ENCODE results near the gene IKBKG. TPM values are rescaled to one million over a fixed set of nuclear protein-coding genes. Genes with fewer than 3 reads are reported as not detected.
"Not testable (repeated sequence)": the region's sequence is repeated elsewhere in the genome, so short reads cannot be mapped to it uniquely, and the experiment has no call there.

IKBKG gene
- total RNA-seq, 1 donor from 2014 or later = 37.5 TPM

GRCh38 chrX:154542723-154543424 is 4.5 kb upstream of the IKBKG start:
- TF ChIP-seq, protein P1, sequence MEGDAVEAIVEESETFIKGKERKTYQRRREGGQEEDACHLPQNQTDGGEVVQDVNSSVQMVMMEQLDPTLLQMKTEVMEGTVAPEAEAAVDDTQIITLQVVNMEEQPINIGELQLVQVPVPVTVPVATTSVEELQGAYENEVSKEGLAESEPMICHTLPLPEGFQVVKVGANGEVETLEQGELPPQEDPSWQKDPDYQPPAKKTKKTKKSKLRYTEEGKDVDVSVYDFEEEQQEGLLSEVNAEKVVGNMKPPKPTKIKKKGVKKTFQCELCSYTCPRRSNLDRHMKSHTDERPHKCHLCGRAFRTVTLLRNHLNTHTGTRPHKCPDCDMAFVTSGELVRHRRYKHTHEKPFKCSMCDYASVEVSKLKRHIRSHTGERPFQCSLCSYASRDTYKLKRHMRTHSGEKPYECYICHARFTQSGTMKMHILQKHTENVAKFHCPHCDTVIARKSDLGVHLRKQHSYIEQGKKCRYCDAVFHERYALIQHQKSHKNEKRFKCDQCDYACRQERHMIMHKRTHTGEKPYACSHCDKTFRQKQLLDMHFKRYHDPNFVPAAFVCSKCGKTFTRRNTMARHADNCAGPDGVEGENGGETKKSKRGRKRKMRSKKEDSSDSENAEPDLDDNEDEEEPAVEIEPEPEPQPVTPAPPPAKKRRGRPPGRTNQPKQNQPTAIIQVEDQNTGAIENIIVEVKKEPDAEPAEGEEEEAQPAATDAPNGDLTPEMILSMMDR (IDR thresholded peaks at IDR 0.05) = no peak

DNA sequence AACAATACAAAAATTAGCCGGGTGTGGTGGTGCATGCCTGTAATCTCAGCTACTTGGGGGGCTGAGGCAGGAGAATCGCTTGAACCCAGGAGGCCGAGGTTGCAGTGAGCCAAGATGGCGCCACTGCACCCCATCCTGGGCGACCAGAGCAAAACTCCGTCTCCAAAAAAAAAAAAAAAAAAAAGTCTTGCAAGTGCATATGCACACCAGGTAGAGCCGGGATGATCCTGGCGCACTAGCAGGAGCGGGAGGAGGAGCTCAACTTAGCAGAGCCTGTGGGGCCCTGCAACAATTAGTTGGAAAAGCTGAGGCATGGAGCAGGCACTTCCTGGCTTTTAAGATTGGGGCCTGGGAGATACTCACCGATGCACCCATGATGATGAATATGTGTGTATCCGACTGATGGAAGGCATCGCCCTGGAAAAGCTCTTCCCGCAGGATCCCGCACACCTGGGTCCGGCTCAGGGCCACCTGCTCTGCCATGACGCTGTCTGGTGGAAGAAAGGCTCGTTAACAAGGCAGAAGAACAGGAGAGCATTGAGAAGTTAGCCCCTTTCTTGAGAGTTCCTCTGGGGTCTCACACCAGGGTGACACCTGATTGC is 1.6 kb upstream of the IKBKG start:
- no peaks in the 10 kb centered on the region for H3K27me3 ChIP-seq
- TF ChIP-seq, protein P1 (IDR thresholded peaks at IDR 0.05) = no peak
- intact Hi-C loops (cut with DNase I) = no loop called here
- H3K27ac ChIP-seq = peak overlapping the region; percentile 62 to 81
- no peaks in the 10 kb centered on the region for H3K9me3 ChIP-seq
- no peaks in the 10 kb centered on the region for H3K36me3 ChIP-seq
- H3K4me1 ChIP-seq = peaks cover 13 to 24% of the 10 kb centered on the region in 2 donors
- H3K4me3 ChIP-seq = peak overlapping the region; percentile 63 to 70
- no peak for DNase-seq (ENCODE audit: low spot score in 2 of 2)

More at GRCh38 chrX:154542723-154543424, 4.5 kb upstream of the IKBKG start:
- Histone ChIP-seq H3K36me3 (no peaks in the 10 kb centered on the region), H3K4me1 (peaks cover 10 to 28% of the 10 kb centered on the region in 2 donors), H3K27ac (peak overlapping the region; percentile 91 to 92), H3K9me3 (no peaks in the 10 kb centered on the region), H3K4me3 (peak overlapping the region in 1 of 2 donors; percentile 29), H3K27me3 (no peaks in the 10 kb centered on the region)
- intact Hi-C loops (cut with DNase I) = loop anchor here (5.0 kb wide), 1 partner anchor 571 kb away; the partner anchor contains the start of genes HCFC1 and TMEM187
- DNase-seq (ENCODE audit: low spot score in 2 of 2) = peak in 1 of 2 donors; percentile 79

- no peak for DNase-seq (ENCODE audit: low spot score in 2 of 2)
- intact Hi-C loops (cut with DNase I) = no loop called here
- TF ChIP-seq, protein P1 (IDR thresholded peaks at IDR 0.05) = no peak
- H3K9me3 ChIP-seq = no peaks in the 10 kb centered on the region
- H3K4me1 ChIP-seq = peaks cover 11 to 18% of the 10 kb centered on the region in 2 donors
- peak within 1 kb of the TSS; percentile 81 to 83 for H3K27ac ChIP-seq
- H3K36me3 ChIP-seq = no peaks in the 10 kb centered on the region
- no peaks in the 10 kb centered on the region for H3K27me3 ChIP-seq
- H3K4me3 ChIP-seq = peak within 1 kb of the TSS; percentile 63 to 70
These were observed 821 bp upstream of the IKBKG start, which contains the start of gene G6PD for GRCh38 chrX:154546354-154547244. Gene G6PD (minus strand): TSS chrX:154546846. CDS start chrX:154546155, 691 bp downstream.

- Histone ChIP-seq H3K4me3 (peak overlapping the region; percentile 63 to 70), H3K4me1 (peaks cover 6 to 7% of the 10 kb centered on the region in 2 donors), H3K27ac (peak overlapping the region; percentile 81 to 83), H3K36me3 (peaks cover under 1 to 4% of the 10 kb centered on the region in 2 donors), H3K27me3 (no peaks in the 10 kb centered on the region), H3K9me3 (no peaks in the 10 kb centered on the region)
- no peak for DNase-seq (ENCODE audit: low spot score in 2 of 2)
- TF ChIP-seq, protein P1 (IDR thresholded peaks at IDR 0.05) = no peak
- intact Hi-C loops (cut with DNase I) = no loop called here
These were observed 552 bp downstream of the IKBKG start for GRCh38 chrX:154548028-154548316.

GRCh38 chrX:154549766-154550165 is 2.3 kb downstream of the IKBKG start:
- Histone ChIP-seq H3K27ac (no peak overlapping the region), H3K9me3 (no peaks in the 10 kb centered on the region), H3K36me3 (peaks cover 6 to 7% of the 10 kb centered on the region in 2 donors), H3K27me3 (no peaks in the 10 kb centered on the region), H3K4me3 (no peak overlapping the region), H3K4me1 (peaks cover 3 to 6% of the 10 kb centered on the region in 2 donors)
- TF ChIP-seq, protein P1 (IDR thresholded peaks at IDR 0.05) = no peak
- DNase-seq (ENCODE audit: low spot score in 2 of 2) = no peak
- intact Hi-C loops (cut with DNase I) = no loop called here

- H3K27ac ChIP-seq; H3K4me3 ChIP-seq; H3K4me1 ChIP-seq; DNase-seq (ENCODE audit: low spot score in 2 of 2); H3K27me3 ChIP-seq; H3K9me3 ChIP-seq; intact Hi-C loops (cut with DNase I): not testable (repeated sequence)
- peaks cover 10 to 11% of the 10 kb centered on the region in 2 donors for H3K36me3 ChIP-seq
These were observed 4.8 kb downstream of the IKBKG start for GRCh38 chrX:154552112-154552806.

DNA sequence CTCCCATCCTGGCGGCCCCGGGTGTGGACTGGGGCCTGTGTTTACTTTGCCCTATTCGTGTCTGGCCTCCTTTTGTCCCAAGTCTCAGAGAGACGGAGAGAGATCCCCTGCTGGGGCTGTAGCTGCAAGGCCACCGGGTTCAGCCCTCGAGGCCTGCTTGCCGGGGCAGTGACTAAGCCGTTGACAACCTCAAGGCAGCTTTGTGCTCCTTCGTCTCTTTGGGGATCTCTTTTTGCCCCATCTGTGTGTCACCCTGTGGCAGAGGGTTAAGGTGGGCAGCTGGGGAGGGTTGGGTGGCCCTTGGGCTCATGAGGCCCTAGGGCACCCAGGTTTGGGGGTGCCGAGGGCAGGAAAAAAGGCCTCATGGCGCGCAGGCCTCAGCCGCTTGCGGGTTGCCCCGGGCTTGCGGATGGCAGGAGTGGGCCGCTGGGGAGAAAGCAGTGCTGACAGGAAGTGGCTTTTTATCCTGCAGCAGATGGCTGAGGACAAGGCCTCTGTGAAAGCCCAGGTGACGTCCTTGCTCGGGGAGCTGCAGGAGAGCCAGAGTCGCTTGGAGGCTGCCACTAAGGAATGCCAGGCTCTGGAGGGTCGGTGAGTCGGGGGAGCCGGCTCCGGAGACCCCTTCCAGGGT is 10.8 kb downstream of the IKBKG start:
- intact Hi-C loops (cut with DNase I); H3K36me3 ChIP-seq; DNase-seq (ENCODE audit: low spot score in 2 of 2); H3K27me3 ChIP-seq; H3K9me3 ChIP-seq; H3K27ac ChIP-seq; H3K4me1 ChIP-seq; H3K4me3 ChIP-seq: not testable (repeated sequence)
